ENCODE measurements around the gene TSG101. TPM values are rescaled to one million over a fixed set of nuclear protein-coding genes. Genes with fewer than 3 reads are reported as not detected.
A peak's percentile ranks its signal among the peaks of the same experiment; 100 is the strongest.

Gene TSG101, protein sequence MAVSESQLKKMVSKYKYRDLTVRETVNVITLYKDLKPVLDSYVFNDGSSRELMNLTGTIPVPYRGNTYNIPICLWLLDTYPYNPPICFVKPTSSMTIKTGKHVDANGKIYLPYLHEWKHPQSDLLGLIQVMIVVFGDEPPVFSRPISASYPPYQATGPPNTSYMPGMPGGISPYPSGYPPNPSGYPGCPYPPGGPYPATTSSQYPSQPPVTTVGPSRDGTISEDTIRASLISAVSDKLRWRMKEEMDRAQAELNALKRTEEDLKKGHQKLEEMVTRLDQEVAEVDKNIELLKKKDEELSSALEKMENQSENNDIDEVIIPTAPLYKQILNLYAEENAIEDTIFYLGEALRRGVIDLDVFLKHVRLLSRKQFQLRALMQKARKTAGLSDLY
- 99.8 TPM for total RNA-seq

DNA sequence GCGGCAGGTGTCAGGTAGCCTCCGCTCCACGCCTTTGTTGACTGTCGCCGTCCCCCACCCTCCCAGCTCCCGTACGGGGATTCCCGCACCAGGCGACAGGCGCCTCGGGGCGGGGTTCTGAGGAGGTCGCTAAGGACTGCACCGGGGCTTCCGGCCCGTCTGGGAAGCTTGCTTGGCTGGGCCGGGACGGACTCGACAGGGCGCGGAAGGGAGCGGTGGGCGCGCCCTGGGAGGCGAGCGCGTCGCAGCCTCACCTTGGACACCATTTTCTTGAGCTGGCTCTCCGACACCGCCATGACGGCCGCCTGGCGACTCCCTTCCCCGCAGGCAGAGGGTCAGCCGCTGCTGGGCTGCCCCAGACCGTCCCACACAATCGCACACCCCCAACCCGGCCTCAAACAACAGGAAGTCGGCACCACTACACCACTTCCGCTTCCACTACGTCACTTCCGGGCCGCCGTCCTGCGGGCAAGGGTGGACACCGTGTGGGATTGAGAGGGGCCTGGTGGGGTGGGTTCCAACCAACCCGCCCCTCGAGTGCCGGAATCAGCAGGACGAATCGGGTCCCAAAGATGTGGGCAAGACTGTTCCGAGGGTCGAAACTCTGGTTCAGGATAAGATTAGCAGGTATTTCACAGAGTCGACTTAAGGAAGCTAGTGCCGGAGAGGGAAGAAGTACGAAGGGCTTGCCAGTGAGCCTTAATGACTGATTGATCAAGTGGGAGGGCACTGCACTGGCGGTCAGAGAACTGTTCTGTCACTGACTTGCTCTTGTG is at the start of gene TSG101:
Gene TSG101, minus strand, starts transcription at position 422 of the 776 bp plus-strand sequence. Its CDS starts 126 bp downstream, at position 296.
- DNase-seq: peak; percentile 91

DNA sequence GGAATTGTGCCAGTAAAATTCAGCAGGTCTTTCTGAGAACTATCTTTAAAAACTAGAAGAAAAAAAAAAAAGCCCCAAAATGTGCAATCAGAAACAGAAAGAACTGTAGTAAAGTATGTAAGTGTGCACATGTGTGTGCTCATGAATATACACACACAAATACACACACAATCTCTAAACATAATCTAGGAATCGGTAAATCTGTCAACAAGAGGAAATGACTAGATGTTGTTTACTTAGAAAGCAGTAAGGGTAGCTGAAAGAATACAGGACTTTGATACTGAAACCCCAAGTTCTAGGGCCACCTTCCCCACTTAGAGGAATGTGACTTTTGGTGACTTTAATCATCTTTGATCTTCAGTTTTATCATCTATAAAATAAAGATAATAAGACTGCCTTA is 48.6 kb upstream of the TSG101 start:
- no peak for DNase-seq

DNA sequence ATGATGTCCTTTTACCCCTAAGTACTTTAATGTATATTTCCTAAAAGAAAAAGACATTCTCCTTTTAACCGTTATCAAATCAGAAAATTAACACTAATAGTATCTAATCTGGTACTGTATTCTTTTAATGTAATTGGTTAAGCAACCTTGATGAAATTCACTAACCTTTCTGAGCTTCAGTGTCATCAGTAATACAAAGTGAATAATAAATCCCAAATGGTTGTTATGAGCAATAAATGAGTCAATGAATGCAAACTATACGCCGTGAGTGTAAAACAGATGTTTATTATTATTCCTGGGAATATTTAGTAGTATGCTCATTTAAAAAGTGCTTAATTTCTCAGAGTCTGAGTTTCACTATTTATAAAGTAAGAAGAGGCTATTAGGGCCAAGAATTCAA is 40.3 kb upstream of the TSG101 start:
- DNase-seq: no peak

DNA sequence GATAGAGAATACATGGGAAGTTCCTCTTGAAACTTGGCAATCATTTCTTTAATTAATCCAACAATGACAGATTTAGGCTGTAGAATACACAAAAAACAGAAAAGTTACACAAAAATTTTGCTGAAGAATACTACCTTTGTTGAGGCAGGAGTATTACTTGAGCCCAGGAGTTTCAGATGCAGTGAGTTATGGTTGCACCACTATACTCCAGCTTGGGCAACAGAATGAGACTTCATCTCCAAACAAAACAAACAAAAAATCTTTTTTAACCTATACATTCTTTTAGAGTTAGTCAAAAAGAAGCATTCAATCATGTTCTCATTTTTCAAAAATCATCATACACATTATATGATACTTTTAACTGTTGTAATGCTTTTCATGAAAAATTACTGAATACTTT is 39.7 kb upstream of the TSG101 start:
- DNase-seq: no peak

DNA sequence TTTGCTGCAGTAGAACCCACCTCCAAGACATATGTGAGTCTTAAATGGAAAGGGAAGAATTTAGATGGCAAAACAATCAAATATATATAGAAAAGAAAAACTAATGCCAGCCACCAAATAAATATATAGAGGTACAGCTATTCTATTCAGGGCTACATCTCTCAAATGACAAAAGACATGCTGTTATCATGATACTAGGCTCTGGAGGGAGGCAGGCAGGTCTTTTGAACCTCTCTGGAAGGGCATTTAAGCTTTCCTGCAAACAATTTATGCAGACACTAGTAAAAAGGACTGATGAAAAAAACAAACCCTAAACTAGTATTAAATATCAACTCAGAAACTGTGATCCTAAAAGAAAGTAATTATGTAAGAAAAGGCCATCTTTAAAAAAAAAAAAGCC is 37.4 kb upstream of the TSG101 start:
- no peak for DNase-seq

DNA sequence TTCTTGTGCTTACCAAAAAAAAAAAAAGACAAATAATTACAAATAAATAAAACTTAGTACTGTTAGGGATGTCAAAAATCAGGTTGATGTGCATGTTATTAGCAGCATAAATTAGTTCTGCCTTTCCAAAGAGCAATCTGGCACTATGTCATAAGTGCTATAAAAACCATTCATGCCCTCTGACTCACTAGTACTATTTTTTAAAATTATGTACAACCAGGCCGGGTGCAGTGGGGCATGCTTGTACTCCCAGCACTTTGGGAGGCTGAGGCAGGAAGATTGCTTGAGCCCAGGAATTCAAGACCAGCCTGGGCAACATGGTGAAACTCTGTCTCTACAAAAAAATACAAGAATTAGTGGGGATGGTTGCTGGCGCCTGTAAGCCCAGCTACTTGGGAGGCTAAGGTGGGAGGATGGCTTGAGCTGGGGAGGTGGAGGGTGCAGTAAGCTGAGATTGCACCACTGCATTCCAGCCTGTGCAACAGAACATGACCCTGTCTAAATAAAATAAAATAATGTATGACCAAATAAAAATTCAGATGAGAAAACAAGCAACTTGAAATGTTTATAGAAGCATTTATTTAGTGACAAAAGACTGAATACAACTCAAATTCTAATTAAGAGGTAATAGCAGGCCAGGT is 36.5 kb upstream of the TSG101 start:
- no peak for DNase-seq

DNA sequence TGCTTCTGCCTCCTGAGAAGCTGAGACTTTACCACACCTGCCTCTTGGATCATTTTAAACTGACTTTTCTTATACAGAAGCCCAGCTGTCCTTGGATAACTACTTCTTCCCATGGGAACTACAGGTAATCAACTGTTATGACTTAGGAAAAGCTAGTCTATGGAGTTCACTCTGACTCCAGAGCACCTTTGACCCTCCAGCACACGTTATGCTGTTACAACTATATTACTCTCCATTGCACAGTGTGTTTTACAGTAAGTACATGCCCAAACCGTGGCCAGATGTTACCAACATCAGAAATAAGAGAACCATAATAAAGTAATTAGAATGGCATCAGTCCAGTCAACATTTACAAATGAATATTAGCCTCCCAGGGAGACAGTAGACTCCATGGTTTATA is 21.3 kb upstream of the TSG101 start:
- no peak for DNase-seq

DNA sequence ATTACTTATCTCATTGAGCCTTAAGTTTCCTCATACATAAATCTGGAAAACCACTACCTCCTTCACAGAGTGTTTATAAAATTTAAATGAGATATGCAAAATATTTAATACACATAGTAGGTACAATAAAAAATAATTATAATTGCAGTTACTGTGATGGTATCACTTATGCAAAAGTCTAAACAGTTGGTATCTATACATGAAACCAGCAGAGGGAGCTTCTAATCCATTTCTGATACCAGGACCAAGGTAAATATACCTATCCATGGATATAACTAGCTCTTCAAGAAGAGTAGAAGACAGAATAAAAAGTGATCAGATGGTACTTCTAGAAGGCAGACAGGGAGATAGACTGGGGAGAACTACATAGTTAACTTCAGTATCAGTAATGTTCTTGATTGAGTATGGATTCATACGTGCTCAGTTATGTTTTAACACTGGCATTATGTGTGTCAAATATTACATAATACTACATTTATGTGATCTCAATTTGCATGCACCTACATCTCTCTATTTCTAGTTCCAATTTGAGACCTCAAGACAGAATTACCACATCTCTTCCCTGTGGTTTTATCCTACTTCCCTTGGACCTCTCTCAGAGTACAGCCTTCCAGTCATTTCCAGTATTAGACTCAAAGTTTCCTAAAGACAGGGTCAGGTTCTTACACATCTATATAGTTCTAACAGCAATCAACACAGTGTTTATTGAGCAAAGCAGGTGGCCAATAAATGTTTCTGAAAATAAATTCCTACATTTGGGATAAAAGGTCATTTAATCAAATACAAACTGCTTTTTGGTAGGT is 13.7 kb upstream of the TSG101 start:
- no peak for DNase-seq

DNA sequence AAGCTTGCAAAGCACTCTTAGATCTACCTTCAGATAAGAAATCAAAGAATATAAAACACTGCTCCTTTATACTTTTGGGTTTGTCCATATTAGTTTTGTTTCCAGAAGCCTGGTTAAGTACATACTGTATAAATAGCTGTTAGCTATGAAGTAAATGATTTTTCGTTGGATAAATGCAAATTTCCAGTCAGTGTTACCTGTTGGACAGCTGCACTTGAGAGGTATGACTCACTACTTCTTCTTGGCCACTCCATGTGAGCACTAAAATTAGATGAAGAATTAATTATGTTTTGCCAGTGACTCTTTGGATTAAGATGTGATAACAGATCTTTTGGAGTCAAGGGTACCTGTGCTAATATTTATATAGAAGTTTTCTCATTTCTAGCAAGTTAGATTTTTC is 9.5 kb upstream of the TSG101 start:
- no peak for DNase-seq

DNA sequence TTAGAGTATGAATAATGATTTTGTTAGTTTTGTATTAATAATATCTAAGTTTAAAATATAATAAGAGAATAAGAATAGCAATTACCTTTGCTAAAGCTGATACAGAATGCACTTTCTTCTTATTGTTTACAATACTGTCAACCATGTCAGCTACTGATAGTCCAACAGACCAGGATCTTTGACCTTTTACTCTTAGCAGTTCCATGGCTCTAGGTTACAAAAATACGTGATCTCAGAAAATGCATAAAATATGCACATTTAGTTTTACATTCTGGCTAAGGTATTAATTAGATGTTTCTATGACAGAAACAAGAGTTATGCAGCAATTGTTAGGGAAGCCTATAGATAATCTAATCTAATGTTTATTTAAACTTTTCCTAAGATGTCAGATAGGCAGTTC is 7.5 kb upstream of the TSG101 start:
- no peak for DNase-seq

DNA sequence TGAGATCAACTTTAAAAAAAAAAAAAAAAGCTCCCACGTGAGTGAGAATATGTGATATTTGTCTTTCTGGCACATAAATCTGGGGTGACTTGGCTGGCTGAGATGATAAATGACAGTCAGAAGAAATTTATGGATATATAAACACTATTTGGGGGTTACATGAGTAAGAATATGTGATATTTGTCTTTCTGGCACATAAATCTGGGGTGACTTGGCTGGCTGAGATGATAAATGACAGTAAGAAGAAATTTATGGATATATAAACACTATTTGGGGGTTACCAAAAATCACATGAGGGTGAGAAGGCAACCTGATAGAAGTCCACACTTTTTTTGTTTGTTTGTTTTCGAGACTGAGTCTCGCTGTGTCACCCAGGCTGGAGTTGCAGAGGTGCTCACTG is 6.6 kb upstream of the TSG101 start:
- no peak for DNase-seq

DNA sequence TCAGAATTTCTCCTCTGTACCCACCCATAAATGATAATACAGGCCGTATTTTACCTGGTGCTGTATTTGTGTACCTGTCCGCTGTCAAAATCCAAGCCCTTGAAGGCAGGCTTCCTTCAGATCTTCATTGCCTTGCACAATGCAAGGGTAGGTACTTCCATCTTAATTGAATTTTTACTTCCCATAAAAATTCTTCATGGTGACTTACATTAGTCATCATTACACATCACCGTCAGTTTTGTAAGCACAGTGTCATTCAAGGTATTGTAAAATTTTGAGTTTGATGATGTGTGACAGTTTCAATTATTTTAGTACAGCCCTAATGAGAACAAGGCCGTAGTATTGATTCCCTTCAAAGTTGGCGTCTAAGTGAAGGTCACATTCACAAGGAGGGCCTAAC is 770 bp upstream of the TSG101 start:
- no peak for DNase-seq

DNA sequence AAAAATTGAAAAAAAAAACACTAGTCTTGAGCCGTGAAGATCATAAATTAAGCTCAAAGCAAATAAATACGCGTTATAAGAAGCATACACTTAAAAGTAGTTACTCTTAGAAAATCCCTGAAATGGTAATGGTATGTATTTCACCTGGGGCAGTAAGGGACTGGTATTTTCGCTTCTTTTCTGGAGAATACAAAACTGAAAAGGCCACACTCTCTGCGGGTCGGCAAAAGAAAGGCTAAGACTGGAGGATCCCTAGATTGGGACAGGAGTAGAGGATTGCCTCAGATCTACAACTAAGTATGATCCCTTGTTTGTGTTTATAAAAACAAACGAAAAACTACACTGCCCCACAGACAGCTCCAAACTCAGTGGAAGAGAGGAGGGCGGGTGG is 617 bp downstream of the TSG101 start:
- no peak for DNase-seq

DNA sequence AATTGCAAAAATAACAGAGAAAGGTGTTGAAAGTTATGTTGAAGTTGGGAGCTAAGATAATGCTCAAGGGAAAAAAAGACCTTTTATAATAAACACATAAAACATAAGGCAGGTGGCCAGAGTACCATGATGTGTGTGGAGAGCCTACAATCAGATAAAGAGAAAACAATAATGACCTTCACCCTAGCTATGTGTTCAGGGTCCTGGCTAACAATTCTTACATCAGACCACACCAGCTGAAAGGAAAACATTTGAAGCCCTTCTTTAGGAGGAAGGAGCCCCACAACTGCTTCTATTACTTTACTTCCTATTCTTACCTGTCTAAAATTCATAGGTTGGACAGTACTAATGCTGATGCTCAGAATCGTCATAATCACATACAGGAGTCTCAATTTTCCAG is 2.5 kb downstream of the TSG101 start:
- no peak for DNase-seq

DNA sequence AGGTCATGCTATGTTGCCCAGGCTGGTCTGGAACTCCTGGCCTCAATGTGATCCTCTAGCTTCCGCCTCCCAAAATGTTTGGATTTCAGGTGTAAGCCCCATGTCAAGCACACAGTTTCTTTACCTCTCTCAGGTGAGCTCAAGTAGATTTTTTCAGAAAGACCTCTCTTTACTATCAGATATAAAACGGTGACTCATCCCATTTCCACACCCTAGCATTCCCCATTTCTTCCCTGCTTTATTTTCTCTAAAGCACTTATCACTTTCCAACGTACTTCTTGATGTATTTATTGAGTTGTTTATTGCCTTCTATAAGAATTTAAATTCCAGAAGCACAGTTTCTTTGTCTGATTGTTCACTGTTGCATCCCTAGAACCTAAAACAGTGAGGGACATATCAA is 3.7 kb downstream of the TSG101 start:
- no peak for DNase-seq

DNA sequence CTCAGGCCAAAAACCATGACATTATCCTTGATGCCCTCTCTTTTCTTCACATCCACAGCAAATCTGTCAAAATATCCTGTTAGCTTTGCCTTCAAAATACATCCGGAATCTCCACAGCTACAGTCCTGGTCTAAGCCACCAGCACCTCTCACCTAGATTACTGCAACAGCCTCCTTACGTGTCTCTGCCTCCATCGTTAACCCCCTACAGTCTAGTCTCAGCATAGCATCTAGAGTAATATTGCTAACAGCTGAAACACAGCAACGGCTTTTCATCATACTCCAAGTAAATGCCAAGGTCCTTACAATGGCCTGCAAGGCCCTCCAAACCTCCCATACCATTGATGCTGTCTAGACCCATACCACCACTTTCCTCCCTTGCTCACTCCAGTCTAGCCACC is 4.4 kb downstream of the TSG101 start:
- DNase-seq: no peak

DNA sequence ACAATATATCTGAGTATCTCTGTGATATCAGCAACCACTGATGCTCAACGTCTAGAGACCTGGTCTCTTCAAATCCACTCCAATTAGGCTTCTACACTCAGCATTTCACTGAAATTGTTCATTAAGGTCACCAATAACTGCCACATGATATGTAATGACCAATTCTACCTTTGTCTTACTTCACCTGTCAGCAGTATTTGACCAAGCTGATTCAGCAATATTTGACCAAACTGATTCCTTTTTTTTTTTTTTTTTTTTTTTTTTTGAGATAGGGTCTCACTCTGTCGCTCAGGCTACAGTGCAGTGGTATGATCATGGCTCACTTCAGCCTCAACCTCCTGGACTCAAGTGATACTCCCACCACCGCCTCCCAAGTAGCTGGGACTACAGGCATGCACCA is 5.6 kb downstream of the TSG101 start:
- DNase-seq: no peak

DNA sequence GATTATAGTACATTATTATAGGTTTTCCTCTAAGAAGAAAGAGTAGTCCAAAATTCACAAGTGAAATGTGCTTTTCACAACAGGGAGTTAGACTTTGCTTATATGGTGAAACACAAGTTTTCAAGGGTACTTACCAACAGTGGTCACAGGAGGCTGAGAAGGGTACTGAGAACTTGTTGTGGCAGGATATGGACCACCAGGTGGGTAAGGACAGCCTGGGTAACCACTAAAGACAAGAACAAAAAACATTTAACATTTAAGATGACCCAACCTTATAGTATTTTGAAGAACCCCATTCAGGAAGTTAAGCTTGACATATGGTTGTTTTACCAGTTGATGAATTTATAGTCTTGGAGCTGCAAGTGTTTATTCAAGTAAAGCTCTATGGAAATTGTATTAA is 24.4 kb downstream of the TSG101 start:
- DNase-seq: no peak

DNA sequence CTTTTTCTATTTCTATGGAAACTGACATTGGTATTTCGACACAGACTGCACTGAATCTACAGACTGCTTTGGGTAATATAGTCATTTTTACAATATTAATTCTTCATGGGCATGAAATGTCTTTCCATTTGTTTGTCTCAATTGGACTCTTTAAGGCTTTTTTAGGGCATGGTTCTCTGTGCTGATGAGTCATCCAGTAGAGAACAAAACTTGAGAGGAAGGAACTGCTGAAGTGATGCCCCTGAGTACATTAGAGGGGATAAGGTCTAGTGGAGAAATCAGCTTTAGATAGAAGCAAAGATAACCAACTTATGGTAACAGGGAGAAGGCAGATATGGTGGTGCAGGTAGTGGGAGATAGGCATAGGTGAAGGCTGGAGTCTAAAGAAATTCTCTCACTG is 25.1 kb downstream of the TSG101 start:
- no peak for DNase-seq

DNA sequence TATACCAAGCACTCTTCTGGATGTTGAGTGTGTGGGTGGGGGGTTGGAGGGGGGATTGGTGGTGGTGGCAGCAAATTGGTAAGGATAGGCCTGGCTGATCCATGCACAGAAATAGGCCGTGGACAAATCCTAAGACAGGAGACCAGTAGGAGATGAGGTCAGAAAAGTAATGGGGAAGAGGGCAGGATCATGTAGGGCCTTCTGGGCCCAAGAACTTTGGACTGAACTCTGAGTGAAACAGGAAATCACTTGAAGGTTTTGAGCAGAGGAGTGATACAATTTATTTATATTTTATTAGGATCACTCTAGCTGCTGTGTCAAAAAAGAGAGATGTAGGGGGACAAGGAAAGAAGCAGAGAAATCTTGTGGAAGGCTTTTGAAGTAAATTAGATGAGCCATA is 28.7 kb downstream of the TSG101 start:
- DNase-seq: no peak

DNA sequence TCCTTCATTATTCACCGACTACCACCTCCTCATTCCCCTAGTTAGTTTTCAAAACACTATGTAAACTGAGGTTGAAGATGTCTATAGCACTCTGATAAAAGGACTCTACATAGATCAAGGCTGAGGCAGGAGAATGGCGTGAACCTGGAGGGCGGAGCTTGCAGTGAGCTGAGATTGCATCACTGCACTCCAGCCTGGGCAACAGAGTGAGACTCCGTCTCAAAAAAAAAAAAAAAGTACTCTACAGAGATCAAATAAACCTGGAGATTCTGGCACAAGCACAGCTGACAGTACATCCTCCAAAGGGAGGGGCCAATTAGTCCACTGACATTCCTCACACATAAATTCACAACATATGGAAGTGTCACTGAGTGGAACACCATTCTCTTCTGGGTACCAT is 31.0 kb downstream of the TSG101 start:
- DNase-seq: no peak

DNA sequence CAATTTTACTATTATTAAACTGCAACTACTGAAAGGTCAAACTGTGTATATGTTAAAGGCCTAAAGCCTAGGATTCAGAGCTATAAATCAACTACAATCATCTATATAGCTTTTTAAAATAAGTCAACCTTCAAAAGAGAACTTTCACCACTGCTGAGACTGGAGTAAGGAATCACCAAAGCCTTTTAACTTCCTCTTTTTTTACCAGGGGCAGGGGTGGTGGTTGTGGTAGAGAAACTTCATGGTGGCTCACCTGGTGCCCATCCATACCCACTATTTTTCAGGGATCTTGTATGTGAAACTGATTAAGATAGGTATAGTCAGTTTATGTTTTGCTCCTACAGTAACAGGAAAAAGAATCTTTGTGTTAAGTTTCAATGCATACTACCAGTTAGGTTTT is 31.5 kb downstream of the TSG101 start:
- no peak for DNase-seq

DNA sequence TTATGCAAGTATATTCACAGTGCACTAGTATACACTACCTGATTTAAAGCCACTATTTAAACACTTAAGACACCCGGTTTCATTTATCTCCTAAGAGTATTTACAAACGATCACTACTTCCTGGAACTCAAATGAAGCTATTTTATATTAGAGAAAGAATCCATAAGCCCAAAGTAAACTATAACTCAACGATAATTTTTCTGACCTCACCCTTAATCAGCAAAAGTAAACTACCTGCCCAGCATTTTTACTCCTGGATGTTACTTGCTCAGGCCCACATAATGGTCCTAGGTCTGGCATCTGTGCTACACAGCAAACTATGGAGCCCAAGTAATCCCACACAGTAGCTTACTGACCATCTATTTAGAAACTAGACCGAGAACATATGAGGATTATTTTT is 33.4 kb downstream of the TSG101 start:
- no peak for DNase-seq
